GM13977 (cell line): ENCODE measurements around the gene TRIM24.

Experiments
- DNase-seq: peaks from one replicate; pipeline ENCODE4 v3.0.0; 2012; ENCODE audit warnings: low spot score
- in situ Hi-C: fragments of 300-500 bp; cut with MboI; formaldehyde crosslinking; loops from one replicate; pipeline ENCODE4 v1.12.0; 2022; ENCODE audit warnings: low sequenced_read_pairs, low pct_unique_long_range_greater_than_20kb, mixed read lengths, inconsistent platforms; ENCODE audit not compliant: unreplicated experiment
- TF ChIP-seq, protein P1 (sequence below): IDR thresholded peaks from 2 replicates; pipeline ENCODE4 v1.5.1; 2012; ENCODE audit warnings: mild to moderate bottlenecking, control low read depth; ENCODE audit not compliant: insufficient read depth; ENCODE audit errors: extremely low read depth, missing control alignments

Gene TRIM24

GRCh38 chr7:138618933-138619332, 158.9 kb downstream of the TRIM24 start:
- TF ChIP-seq, protein P1, sequence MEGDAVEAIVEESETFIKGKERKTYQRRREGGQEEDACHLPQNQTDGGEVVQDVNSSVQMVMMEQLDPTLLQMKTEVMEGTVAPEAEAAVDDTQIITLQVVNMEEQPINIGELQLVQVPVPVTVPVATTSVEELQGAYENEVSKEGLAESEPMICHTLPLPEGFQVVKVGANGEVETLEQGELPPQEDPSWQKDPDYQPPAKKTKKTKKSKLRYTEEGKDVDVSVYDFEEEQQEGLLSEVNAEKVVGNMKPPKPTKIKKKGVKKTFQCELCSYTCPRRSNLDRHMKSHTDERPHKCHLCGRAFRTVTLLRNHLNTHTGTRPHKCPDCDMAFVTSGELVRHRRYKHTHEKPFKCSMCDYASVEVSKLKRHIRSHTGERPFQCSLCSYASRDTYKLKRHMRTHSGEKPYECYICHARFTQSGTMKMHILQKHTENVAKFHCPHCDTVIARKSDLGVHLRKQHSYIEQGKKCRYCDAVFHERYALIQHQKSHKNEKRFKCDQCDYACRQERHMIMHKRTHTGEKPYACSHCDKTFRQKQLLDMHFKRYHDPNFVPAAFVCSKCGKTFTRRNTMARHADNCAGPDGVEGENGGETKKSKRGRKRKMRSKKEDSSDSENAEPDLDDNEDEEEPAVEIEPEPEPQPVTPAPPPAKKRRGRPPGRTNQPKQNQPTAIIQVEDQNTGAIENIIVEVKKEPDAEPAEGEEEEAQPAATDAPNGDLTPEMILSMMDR: no peak
- in situ Hi-C loops: no loop called here
- DNase-seq: no peak

DNA sequence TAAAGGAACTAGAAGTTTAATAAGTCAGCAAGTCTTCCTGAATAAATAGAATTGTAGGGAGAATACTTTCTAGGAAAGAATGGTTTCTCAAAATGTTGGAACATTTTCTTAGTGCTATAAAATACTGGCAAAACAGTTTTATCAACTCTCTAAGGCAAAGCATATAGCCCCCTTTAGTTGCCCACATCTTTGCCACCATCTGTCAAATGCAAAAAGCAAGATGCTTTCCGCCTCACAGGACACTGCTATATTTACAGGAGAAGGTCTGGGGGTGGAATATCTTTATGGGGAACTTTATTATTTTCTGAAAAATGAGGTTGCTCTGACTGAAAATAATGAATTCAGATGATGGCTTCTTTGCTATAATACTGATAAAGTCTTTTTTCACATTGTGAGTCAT, 162.8 kb downstream of the TRIM24 start:
- in situ Hi-C loops: no loop called here
- TF ChIP-seq, protein P1: no peak
- no peak for DNase-seq

DNA sequence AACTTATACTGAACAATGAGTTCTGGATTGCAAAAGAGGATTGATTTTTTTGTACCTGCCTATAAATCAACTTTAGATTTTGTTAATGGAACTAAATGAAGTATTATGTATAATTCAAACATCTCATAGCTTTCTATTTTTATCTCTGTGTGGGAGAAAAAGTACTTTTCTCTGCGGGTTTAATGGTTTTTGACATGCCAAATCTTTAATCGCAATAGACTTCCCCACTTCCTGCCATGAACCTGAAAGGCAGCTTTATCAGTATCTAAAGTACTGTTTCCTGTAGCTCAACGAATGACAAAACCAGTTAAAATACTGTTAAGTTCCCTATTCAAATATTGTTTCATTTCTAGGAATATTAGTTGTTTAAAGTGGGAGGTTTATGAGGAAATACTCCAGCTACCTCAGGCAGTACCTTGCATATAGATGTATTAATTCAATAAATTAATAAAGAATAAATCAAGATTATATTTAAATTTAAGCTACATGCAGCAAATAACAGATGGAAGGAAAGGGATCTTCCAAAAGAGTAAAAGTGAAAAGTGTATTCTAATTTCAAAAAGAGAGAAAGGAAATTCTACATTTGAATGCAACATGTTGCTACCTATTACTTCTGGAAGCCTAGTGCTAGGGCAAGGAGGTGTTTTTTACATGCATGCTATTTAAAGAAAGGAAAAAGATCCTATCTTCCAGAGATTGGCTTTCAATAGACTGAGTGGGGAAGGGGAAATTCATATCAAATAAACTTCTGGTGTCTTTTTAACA, 165.2 kb downstream of the TRIM24 start:
- no peak for DNase-seq
- in situ Hi-C loops: no loop called here
- TF ChIP-seq, protein P1: no peak

- in situ Hi-C loops: no loop called here
- DNase-seq: no peak
- TF ChIP-seq, protein P1: no peak
Observed at GRCh38 chr7:138625849-138626230, 165.8 kb downstream of the TRIM24 start.

DNA sequence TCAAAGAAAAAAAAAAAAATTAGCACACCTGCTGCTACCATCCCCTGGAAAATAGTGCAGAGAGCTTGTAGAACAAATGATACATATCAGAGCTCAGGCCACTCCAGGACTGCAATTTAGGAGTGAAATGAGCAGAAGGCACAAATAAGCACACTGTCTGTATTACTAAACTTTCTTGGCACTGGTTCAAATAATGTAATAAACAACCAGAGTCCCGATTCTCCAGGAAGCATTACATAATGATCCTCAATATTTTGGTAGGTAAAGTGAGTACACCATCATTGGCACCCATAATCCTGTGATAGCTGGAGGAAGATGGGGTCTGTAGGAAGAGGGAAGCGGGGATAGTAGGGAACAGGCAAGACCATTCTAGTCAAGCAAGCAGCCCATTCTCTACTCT, 166.8 kb downstream of the TRIM24 start:
- no peak for DNase-seq
- TF ChIP-seq, protein P1: no peak
- in situ Hi-C loops: no loop called here

DNA sequence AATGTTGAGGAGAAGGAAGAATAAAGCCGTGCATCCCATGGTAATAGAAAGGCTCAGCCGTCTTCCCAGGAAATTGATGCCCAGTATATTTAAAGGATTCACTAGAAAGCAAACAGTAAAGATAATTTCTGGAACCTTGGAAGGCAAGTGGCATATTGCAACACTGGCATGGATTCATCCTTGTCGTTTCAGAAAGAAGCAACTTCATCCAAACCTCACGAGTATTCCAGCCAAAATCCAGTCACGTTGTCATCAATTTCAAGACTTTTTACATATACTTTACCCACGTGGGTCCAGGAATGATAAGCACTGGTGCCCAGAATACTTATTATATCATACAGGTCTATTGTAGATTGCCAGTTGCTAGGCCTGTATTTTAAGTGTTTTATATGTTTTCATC, 167.3 kb downstream of the TRIM24 start:
- in situ Hi-C loops: no loop called here

More for the DNA sequence above, 167.3 kb downstream of the TRIM24 start:
- no peak for DNase-seq
- TF ChIP-seq, protein P1: no peak
